HFF-Myc (cell line): Measurements from ENCODE around the gene TNPO1.
"Not testable (repeated sequence)": the region's sequence is repeated elsewhere in the genome, so short reads cannot be mapped to it uniquely, and the experiment has no call there.

Experiments
- DNase-seq: peaks from one replicate; pipeline ENCODE4 v3.0.0-alpha.2; 2011; ENCODE audit warnings: low read depth; ENCODE audit errors: extremely low read depth
- H3K4me3 ChIP-seq: replicated peaks from 2 replicates; pipeline ENCODE4 v1.5.1; 2011; ENCODE audit warnings: low read depth, mild to moderate bottlenecking, control low read depth, low read length
- CTCF ChIP-seq: IDR thresholded peaks from 2 replicates; pipeline ENCODE4 v1.5.1; 2012; ENCODE audit warnings: mild to moderate bottlenecking, low read depth, low read length, control low read depth; ENCODE audit errors: missing control alignments

The TNPO1 gene

GRCh38 chr5:72917371-72917776 lies 100.9 kb downstream of the TNPO1 start:
- no peak for TF ChIP-seq CTCF
- no peak overlapping the region for H3K4me3 ChIP-seq
- DNase-seq, result no peak

DNA sequence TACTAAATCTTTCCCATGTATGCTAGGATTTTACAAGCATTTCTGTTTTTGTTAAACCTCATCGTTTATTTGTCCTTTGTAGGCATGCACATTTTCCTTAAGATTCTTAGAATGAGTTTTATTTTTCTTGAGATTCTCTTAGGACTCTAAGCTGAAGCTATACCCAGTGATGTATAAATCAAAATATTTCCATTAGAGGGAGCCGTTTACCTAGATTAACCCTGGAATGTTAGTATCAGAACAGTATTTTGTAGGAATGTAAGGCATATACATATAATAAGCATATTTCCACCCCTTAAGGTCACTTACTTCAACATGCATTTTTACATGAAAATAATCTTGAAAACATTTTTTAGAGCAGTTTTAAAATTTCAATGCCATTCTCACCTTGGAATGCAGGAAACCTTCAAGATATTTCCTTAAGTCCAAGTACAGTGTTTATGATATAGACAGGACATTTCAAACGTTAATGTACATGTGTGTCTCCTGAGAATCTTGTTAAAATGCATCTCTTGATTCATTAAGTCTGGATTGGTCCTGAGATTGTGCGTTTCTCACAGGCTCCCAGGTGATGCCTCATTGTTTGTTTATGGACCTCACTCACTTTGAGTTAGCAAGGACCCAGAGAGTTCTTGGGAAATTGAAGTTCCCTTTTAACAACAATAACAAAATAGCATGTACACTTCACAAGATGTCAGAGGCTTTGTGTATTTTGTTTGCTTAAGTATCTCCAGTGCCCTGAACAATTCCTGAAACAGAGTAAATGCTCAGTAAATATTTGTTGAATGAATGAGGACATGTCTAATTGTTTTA lies 104.4 kb downstream of the TNPO1 start:
- TF ChIP-seq CTCF, result no peak
- DNase-seq, result peak; percentile 14
- no peak overlapping the region for H3K4me3 ChIP-seq

- no peak for DNase-seq
- TF ChIP-seq CTCF, result no peak
- H3K4me3 ChIP-seq, result no peak overlapping the region
These were observed 105.4 kb downstream of the TNPO1 start for GRCh38 chr5:72921886-72922285.

- TF ChIP-seq CTCF, result no peak
- H3K4me3 ChIP-seq, result no peak overlapping the region
- DNase-seq, result no peak
These were observed 106.0 kb downstream of the TNPO1 start for GRCh38 chr5:72922422-72922821.

GRCh38 chr5:72925336-72926010 lies 109.0 kb downstream of the TNPO1 start:
- no peak for TF ChIP-seq CTCF
- H3K4me3 ChIP-seq, result no peak overlapping the region
- no peak for DNase-seq

DNA sequence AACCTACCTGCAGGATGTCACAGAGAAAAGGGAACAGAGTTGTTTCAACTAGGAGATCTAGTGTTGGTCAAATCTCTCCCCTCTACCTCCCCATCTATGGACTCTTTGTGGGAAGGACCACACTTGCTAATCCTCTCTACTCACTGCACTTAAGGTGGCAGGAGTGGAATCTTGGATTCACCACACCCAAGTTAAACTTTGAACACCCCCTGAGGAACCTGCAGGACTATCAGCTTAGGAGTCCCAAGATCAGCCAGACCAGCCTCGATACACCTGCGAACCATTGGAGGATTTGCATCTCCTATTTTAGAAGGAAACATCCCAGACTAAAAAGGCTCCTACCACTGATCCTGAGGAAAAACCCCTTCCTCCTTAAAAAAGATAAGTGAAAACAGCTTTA lies 116.2 kb downstream of the TNPO1 start:
- not testable (repeated sequence) for H3K4me3 ChIP-seq, DNase-seq

- DNase-seq, H3K4me3 ChIP-seq: not testable (repeated sequence)
These were observed 118.7 kb downstream of the TNPO1 start for GRCh38 chr5:72934953-72935725.
